ENCODE measurements around the gene CD151.

DNA sequence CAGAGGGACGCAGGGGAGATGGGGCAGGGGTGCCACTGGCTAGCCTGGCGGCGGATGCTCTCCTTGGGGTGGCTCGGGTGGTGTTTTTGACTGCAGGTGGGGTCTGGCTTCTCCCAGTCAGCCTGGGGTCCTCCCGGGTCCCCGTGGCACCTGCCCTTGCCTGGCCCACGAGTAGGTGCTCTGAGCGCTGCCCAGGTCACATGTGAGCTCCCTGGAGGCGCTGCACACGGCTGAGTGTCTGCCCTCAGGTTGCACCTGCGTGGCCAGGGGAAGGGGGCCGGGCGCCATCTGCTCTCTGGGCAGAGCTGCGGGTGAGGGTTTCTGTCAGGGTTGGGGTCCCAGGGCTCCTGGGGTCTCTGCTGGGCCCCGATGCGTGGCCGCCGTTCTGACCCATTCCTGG, 15.1 kb downstream of the CD151 start:
- TF ChIP-seq, protein P1, sequence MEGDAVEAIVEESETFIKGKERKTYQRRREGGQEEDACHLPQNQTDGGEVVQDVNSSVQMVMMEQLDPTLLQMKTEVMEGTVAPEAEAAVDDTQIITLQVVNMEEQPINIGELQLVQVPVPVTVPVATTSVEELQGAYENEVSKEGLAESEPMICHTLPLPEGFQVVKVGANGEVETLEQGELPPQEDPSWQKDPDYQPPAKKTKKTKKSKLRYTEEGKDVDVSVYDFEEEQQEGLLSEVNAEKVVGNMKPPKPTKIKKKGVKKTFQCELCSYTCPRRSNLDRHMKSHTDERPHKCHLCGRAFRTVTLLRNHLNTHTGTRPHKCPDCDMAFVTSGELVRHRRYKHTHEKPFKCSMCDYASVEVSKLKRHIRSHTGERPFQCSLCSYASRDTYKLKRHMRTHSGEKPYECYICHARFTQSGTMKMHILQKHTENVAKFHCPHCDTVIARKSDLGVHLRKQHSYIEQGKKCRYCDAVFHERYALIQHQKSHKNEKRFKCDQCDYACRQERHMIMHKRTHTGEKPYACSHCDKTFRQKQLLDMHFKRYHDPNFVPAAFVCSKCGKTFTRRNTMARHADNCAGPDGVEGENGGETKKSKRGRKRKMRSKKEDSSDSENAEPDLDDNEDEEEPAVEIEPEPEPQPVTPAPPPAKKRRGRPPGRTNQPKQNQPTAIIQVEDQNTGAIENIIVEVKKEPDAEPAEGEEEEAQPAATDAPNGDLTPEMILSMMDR (conservative IDR thresholded peaks at IDR 0.05; ENCODE audit: low read depth, low read length): no peak
- no peak for TF ChIP-seq EZH2 (IDR thresholded peaks at IDR 0.05; ENCODE audit: borderline replicate concordance, low read depth, low read length, poor library complexity, severe bottlenecking)
